DND-41 (cell line): Measurements from ENCODE around the gene CYP46A1.

Experiments
- ATAC-seq: fragments of 200-7000 bp; cut with Tn5 transposase; 3 replicates; pipeline ENCODE4 v1.9.1; 2021; ENCODE audit warnings: low read depth; ENCODE audit not compliant: insufficient read depth
- DNase-seq: peaks from one replicate; pipeline ENCODE4 v3.0.0-alpha.2; 2020
- H2AFZ ChIP-seq: 2 replicates; pipeline ENCODE4 v1.6.0; 2012; ENCODE audit warnings: low read depth, low read length
- H3K27ac ChIP-seq: 2 replicates; pipeline ENCODE4 v1.5.1; 2012; ENCODE audit warnings: low read length, inconsistent platforms
- H3K27me3 ChIP-seq: fragments of 200-600 bp; sonication (generic); 2 replicates; pipeline ENCODE4 v1.6.0; 2012; ENCODE audit warnings: low read length, mild to moderate bottlenecking, inconsistent platforms; ENCODE audit not compliant: insufficient read depth, poor library complexity
- H3K36me3 ChIP-seq: 2 replicates; pipeline ENCODE4 v1.5.1; 2012; ENCODE audit warnings: low read length, inconsistent platforms; ENCODE audit not compliant: insufficient read depth
- H3K4me1 ChIP-seq: 2 replicates; pipeline ENCODE4 v1.5.1; 2012; ENCODE audit warnings: mild to moderate bottlenecking, low read length; ENCODE audit not compliant: insufficient read depth
- H3K4me2 ChIP-seq: 2 replicates; pipeline ENCODE4 v1.6.0; 2012; ENCODE audit warnings: mild to moderate bottlenecking, moderate library complexity, low read length, inconsistent platforms; ENCODE audit not compliant: insufficient read depth
- H3K4me3 ChIP-seq, 2 experiments: fragments of 200-600 bp in 1 of 2; shearing (Covaris generic) in 1 of 2; 2 replicates each; pipeline ENCODE4 v1.5.1; 2012 to 2016; ENCODE audit warnings: inconsistent platforms in 2 of 2, low read length in 2 of 2, mild to moderate bottlenecking in 2 of 2, low read depth in 1 of 2, moderate library complexity in 1 of 2
- H3K79me2 ChIP-seq: 2 replicates; pipeline ENCODE4 v1.6.0; 2012; ENCODE audit warnings: low read length, inconsistent platforms; ENCODE audit not compliant: insufficient read depth
- H3K9ac ChIP-seq: 2 replicates; pipeline ENCODE4 v1.6.0; 2012; ENCODE audit warnings: low read depth, mild to moderate bottlenecking, inconsistent platforms, low read length, moderate library complexity
- H3K9me3 ChIP-seq: 2 replicates; pipeline ENCODE4 v1.5.1; 2012; ENCODE audit warnings: low read length, moderate library complexity, mild to moderate bottlenecking, inconsistent platforms; ENCODE audit not compliant: insufficient read depth, severe bottlenecking
- H4K20me1 ChIP-seq: 2 replicates; pipeline ENCODE4 v1.6.0; 2012; ENCODE audit warnings: low read length; ENCODE audit not compliant: insufficient read depth
- EZH2 ChIP-seq: IDR thresholded peaks from 3 replicates; pipeline ENCODE4 v1.6.1; 2012; ENCODE audit warnings: borderline replicate concordance, low read depth, mild to moderate bottlenecking, moderate library complexity, low read length, inconsistent platforms; ENCODE audit not compliant: severe bottlenecking
- TF ChIP-seq, protein P1 (sequence below): IDR thresholded peaks from 2 replicates; pipeline ENCODE4 v1.5.1; 2012; ENCODE audit warnings: borderline replicate concordance, low read length, moderate library complexity, mild to moderate bottlenecking; ENCODE audit not compliant: poor library complexity, severe bottlenecking; ENCODE audit errors: extremely low read depth

CYP46A1 gene

GRCh38 chr14:99747167-99747566 lies 63.1 kb downstream of the CYP46A1 start:
- TF ChIP-seq, protein P1, sequence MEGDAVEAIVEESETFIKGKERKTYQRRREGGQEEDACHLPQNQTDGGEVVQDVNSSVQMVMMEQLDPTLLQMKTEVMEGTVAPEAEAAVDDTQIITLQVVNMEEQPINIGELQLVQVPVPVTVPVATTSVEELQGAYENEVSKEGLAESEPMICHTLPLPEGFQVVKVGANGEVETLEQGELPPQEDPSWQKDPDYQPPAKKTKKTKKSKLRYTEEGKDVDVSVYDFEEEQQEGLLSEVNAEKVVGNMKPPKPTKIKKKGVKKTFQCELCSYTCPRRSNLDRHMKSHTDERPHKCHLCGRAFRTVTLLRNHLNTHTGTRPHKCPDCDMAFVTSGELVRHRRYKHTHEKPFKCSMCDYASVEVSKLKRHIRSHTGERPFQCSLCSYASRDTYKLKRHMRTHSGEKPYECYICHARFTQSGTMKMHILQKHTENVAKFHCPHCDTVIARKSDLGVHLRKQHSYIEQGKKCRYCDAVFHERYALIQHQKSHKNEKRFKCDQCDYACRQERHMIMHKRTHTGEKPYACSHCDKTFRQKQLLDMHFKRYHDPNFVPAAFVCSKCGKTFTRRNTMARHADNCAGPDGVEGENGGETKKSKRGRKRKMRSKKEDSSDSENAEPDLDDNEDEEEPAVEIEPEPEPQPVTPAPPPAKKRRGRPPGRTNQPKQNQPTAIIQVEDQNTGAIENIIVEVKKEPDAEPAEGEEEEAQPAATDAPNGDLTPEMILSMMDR: no peak
- TF ChIP-seq EZH2: no peak
- Histone ChIP-seq H3K9me3 (no peaks in the 10 kb centered on the region), H3K79me2 (no peaks in the 10 kb centered on the region), H2AFZ (no peak overlapping the region), H3K4me1 (no peaks in the 10 kb centered on the region), H3K36me3 (no peaks in the 10 kb centered on the region), H4K20me1 (0 out of 2 replicates have a peak, but pooled peaks cover 14% of the 10 kb centered on the region), H3K27me3 (peaks cover 28% of the 10 kb centered on the region), H3K27ac (no peak overlapping the region), H3K4me3 (no peak overlapping the region), H3K4me2 (no peak overlapping the region), H3K9ac (no peak overlapping the region)
- no peak for ATAC-seq
- no peak for DNase-seq

DNA sequence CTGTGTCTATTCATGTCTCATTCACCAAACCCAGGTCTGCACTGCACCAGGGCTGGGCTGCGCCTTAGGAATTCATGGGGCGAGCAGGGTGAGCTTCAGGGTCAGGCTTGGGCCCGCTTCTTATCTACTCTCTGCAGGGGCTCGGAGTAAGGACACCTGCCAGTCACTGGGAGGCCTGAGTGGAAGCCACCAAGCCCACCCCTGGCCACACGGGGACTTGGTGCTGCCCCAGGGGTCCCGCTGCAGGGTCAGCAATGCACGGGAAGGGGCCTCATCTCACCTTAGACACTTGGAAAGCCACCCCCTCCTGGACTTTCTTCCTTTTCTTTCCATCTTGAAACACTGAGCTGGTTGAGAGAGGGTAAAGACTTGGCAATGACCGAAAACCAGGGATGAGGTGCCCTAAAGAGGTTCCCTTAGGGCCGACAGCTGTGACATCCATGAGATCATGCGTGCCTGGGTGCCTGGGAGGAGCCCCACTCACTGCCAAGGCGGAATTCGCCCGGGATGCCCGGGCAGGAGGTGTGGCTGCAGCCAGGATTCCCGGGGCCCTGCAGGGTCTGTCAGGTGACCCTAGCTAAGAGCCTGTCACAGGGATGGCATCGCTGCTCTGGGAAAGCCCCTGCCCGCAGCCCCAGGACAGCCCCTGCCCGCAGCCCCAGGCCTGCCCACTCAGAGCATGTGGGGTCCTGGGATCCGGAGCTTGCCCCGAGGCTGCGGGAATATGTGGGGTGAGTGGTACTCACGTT lies 63.7 kb downstream of the CYP46A1 start:
- Histone ChIP-seq H3K9me3 (no peaks in the 10 kb centered on the region), H3K9ac (no peak overlapping the region), H3K4me2 (no peak overlapping the region), H4K20me1 (0 out of 2 replicates have a peak, but pooled peaks cover 14% of the 10 kb centered on the region), H3K4me3 (no peak overlapping the region), H3K27me3 (peaks cover 28% of the 10 kb centered on the region), H3K36me3 (no peaks in the 10 kb centered on the region), H2AFZ (no peak overlapping the region), H3K27ac (no peak overlapping the region), H3K79me2 (no peaks in the 10 kb centered on the region), H3K4me1 (no peaks in the 10 kb centered on the region)
- DNase-seq: no peak
- ATAC-seq: no peak
- TF ChIP-seq EZH2: no peak
- TF ChIP-seq, protein P1: no peak

GRCh38 chr14:99748529-99748928 lies 64.4 kb downstream of the CYP46A1 start:
- H3K9me3 ChIP-seq: no peaks in the 10 kb centered on the region
- H3K79me2 ChIP-seq: no peaks in the 10 kb centered on the region
- peaks cover 14% of the 10 kb centered on the region; the same call in 1 of the 2 replicates for H4K20me1 ChIP-seq
- no peak overlapping the region for H3K27ac ChIP-seq
- H3K27me3 ChIP-seq: peaks cover 28% of the 10 kb centered on the region
- H3K4me2 ChIP-seq: no peak overlapping the region
- no peak overlapping the region for H2AFZ ChIP-seq
- H3K4me3 ChIP-seq: no peak overlapping the region
- DNase-seq: no peak
- no peak overlapping the region for H3K9ac ChIP-seq
- H3K4me1 ChIP-seq: no peaks in the 10 kb centered on the region
- no peak for ATAC-seq
- H3K36me3 ChIP-seq: no peaks in the 10 kb centered on the region
- no peak for TF ChIP-seq EZH2
- TF ChIP-seq, protein P1: no peak
